Fibroblast of the conjunctiva (primary cell): ENCODE results near the gene MZT2B.
"Not testable (repeated sequence)": the region's sequence is repeated elsewhere in the genome, so short reads cannot be mapped to it uniquely, and the experiment has no call there.

Experiments used
- DNase-seq: peaks from one replicate; pipeline ENCODE4 v3.0.0-alpha.2; 2010; ENCODE audit warnings: low read depth

MZT2B gene

DNA sequence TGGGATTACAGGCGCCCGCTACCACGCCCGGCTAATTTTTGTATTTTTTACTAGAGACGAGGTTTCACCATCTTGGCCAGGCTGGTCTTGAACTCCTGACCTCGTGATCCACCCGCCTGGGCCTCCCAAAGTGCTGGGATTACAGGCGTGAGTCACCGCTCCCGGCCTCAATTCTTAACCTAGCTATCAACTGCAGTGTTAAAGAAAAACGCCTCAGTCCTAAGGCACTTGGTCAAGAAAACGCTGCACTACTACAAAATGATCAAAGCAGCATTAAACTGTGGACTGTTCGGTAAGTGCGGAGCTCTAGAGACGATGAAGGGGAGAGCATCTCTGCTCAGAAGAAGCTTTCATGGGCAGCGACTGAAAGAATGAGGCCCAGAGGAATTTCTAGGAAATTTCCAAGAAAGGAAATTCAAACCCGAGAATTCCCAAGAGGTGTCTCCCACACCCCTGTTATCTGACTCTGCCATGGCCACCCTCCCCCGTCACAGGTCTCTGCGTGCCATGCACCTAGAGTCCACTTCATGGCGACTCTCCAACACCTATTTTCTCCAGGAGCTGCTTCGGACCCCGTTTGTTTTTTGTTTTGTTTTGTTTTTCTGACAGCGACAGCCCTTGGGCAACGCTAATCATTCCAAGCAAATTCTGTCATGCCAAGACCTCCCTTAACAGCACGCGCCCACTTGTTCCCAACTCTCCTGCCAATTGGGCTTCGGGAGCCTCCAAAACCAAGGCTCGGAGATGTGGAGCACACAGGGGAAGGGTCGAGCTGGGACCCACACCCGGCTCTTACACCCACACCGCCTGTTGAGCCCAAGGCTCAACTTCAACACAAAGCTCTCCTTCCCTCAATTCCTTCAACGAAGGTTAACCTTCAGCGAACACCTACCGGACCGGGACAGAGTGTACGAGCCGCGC lies 1.4 kb upstream of the MZT2B start:
- not testable (repeated sequence) for DNase-seq

GRCh38 chr2:130181325-130181879 lies 660 bp upstream of the MZT2B start, which contains the start of gene SMPD4:
SMPD4 (minus strand) TSS chr2:130181602; CDS start chr2:130176592, 5,010 bp downstream.
- DNase-seq: peak; percentile 88

DNA sequence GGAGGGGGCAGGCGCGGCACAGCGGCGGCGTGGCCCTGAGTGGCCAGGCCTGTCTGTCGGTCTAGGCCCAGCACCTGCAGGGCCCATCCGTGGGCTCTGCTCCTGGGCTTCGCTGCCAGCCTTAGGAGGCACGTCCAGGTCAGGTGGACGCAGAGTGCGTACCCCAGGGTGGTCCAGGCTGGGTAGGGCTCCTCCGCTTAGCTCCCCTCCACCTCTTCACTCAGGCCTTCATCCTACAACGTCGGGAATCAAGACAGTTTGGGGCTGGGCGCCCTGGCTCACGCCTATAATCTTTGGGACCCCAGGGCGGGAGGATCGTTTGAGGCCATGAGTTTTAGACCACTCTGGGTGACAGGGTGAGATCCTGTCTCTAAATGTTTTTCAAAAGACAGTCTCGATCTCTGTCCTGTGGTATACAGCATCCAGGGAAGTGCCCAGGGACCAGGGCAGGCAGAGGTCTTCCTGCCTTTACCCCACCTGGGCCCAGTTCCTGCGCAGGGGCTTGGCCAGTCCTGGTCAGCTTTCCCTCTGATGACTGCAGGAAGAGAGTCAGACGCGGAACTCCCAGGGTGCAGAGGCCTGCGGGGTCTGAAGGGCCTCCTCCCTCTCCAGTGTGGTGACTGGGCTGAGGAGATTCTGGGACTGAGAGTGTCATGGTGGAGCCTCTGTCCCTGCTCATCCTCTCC lies 907 bp downstream of the MZT2B start:
- not testable (repeated sequence) for DNase-seq

DNA sequence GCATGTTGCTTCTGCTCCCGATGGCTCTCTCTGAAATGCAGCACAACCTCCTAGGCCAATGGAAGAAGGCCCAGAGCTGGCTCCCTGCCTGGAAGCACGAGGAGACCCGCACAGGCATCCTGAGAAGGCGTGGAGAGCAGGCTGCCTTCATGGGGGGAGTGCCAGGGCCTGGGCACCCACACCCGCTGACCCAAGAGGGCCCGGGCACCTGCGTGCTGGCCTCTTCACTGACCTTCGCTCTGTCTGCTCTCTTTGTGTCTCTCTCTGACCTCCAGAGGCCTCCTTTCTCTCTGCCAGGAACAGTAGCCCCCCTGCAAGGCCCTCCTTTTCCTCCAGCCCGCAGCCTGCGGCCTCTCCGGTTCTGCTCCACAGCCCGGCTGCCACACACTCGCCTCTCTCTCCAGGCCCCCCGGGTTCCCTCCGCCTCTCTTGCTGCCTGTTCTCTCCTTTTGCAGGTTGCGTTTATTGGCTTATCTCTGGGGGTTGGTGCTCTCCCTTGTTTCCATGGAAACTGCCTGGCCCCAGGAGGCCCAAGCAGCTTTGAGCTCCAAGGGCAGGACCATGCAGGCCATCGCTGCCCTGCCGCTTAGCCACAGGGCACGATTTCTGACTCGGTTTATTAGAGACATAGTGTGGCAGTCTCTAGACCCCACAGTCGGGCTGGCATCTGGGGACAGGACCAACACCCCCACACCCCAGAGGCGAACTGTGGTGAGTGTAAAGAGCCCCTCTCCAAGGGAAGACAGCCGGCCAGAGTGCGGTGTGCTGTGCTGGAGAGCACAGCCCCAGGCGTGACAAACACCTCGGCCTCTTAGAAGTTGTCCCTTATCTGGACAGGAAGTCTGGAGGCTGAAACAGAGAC lies 1.7 kb downstream of the MZT2B start:
- DNase-seq: peak; percentile 10

- DNase-seq: no peak
These were observed 3.4 kb downstream of the MZT2B start for GRCh38 chr2:130185436-130185835.

DNA sequence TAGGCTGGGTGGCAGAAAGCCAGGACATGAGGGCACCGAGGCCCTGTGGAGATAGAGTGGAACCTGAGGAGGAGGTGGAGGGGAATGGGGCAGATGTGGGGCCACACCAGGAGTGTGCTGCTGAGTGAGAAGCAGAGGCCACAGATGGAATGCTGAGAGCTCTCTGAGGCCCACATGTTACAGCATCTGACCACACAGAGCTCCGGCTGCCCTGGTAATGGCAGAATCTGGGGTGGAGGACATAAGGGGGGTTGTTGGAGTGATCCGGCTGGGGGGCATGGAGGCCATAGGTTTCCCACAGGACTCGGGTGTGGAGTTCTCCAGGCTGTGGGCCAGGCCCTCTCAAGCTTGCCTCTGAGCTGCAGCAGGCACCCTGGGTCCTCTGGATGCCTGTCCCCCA lies 3.8 kb downstream of the MZT2B start:
- no peak for DNase-seq

DNA sequence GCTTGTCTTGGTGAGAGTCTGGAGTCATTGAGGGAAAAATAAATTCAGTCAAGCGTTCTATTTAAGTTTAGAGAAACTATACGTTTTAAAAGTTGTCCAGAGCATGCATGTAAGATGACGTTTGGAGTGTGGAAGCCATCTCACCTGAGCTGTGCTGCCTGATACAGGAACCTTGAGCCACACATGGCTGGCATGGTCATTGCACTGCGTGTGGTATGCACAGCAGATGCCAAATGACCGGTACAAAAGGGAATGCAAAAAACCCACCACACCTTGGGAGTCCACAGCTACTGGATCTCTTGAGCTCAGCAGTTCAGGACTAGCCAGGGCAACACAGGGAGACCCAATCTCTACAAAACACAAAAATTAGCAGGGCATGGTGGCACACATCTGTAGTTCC lies 4.3 kb downstream of the MZT2B start:
- no peak for DNase-seq

DNA sequence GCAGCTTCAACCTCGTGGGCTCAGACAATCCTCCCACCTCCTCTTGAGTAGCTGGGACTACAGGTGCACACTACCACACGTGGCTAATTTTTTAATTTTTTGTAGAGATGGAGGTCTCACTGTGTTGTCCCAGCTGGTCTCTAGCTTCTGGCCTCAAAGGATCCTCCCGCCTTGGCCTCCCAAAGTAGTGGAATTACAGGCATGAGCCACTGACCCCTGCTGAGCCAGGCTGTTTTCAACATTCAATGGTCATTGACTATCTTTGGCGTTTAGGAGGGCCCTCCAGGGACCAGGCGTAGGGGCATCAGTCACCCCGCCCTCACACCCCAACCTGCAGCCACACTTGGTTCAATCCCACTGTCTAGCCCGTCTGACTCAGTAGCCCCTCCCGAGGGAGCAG lies 5.2 kb downstream of the MZT2B start:
- no peak for DNase-seq

- not testable (repeated sequence) for DNase-seq
These were observed 6.1 kb downstream of the MZT2B start for GRCh38 chr2:130187859-130188792.

- DNase-seq: not testable (repeated sequence)
These were observed 6.9 kb downstream of the MZT2B start for GRCh38 chr2:130188958-130189357.

- no peak for DNase-seq
These were observed 8.2 kb downstream of the MZT2B start for GRCh38 chr2:130190237-130190636.

- DNase-seq: not testable (repeated sequence)
These were observed 9.3 kb downstream of the MZT2B start for GRCh38 chr2:130191319-130191718.

DNA sequence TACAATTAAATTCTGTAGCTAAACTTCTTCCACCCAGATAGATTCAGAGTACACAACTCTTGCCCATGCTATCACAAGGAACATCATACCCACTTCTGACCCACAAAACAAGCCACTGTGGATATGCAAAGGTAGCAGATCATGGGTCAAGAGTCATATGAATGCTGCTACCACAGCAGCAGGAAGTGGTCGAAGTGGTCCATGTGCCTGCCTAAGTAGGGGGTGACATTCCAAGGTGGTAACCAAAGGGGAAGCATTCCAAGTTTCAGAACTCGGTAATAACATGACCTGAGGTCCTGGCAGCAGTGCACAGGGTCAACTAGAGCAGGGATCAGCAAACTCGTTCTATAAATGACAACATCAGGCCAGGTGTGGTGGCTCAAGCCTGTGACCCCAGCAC lies 10.4 kb downstream of the MZT2B start:
- not testable (repeated sequence) for DNase-seq

- DNase-seq: not testable (repeated sequence)
These were observed 11.8 kb downstream of the MZT2B start for GRCh38 chr2:130193824-130194223.

- not testable (repeated sequence) for DNase-seq
These were observed 13.1 kb downstream of the MZT2B start for GRCh38 chr2:130195089-130195635.

DNA sequence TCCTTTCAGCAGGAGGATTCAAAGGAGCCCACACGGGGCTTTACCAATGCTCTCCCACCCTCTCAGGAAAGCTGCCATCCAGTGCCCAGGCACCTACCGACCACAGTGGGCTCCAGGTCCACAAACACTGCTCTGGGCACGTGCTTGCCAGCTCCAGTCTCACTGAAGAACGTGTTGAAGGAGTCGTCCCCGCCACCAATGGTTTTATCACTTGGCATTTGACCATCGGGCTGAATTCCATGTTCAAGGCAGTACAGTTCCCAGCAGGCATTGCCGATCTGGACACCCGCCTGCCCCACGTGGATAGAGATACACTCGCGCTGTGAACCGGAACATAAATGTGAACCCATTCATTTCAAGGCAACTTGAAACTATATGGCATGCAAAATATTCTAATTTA lies 14.0 kb downstream of the MZT2B start:
- not testable (repeated sequence) for DNase-seq

DNA sequence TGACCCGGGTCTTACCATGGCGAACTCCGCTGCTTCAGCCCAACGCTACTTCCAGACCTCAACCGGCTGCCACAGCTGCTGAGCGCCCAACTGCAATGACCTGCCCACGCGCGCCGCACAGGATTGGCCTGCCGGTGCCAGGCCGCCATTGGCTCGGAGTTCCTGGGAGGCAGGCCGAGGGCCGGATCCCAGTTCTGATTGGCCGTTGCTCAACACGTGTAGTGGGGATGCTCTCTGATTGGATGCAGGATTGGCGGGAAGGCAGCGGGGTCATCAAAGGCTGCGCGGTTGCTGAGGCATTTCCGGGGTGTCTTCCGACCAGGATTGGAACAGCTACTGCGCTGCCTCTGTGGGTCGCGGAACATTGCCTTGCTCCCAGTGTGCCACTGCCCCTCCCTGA lies 16.3 kb downstream of the MZT2B start, which contains the start of gene TUBA3E:
TSS of gene TUBA3E (minus strand) at position 97 of the 400 bp plus-strand sequence. CDS start at position 18, 79 bp downstream.
- DNase-seq: no peak

DNA sequence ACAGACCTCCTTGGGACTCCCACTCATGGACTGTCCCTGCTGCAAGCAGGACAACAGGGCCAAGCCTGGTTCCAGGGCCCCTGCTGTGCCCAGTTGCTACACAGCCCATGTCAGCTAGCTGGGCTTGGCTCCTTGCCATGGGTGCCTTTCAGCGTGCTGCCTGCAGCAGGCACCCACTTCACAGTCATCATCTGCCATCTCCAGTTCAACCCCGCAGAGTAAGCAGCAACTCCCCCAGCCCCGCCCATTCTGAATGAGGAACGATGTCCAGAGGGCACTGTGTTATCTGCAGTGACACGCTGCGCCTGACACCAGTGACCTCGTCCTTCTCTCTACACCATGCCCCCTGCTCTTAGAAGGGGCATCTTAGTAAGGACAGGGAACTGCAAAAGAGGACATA lies 20.5 kb downstream of the MZT2B start:
- not testable (repeated sequence) for DNase-seq

DNA sequence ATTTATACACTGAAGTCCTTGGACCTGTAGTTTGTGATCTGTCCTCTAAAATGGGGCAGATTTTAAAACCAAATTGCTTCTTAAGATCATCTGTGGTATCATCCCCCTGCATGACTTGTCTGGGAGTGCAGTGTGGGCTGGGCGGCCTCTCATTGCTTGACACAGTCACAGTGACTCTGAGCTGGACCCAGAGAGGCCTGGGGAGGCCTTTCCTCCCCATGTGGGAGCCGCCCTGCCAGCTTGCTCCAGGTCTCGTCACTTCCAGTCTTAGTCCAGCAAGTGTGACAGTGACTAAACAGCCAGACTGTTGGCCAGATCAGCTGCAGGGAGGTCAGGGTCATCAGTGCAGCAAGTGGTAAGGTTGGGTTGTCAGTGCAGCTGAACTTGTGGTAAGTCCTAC lies 21.1 kb downstream of the MZT2B start:
- DNase-seq: not testable (repeated sequence)

DNA sequence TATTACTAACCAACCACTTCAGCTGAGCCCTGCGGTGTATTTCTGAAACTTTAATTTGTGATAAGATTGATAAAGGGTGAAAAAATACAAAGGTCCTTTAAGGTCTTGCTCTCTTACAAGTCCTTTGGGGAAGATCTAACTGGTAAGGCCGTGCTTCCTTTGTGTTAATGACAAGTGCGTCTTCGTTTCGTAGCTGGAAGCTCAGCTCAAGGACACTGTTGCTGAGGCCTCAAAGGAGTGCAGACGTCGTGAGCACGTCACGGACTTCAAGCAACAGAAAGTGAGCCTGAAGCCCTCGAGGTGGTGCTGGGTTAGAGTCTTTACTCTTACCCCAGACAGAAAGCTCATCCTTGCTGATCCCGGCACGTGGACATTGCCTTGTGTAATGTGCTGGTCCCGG lies 25.0 kb downstream of the MZT2B start:
- not testable (repeated sequence) for DNase-seq
